ENCODE results near the gene FHIT.

FHIT gene

GRCh38 chr3:59758672-59759071, 1492.6 kb downstream of the FHIT start:
- no peak for TF ChIP-seq CTCF (IDR thresholded peaks at IDR 0.05; ENCODE audit: low read depth, low read length, missing control alignments)
- no peak overlapping the region for H3K4me3 ChIP-seq (ENCODE audit: low read depth, low read length)
- no peak for DNase-seq (ENCODE audit: low read depth)

- DNase-seq (ENCODE audit: low read depth) = no peak
- TF ChIP-seq CTCF (IDR thresholded peaks at IDR 0.05; ENCODE audit: low read depth, low read length, missing control alignments) = no peak
- no peak overlapping the region for H3K4me3 ChIP-seq (ENCODE audit: low read depth, low read length)
These were observed 1494.3 kb downstream of the FHIT start for GRCh38 chr3:59756934-59757333.

- TF ChIP-seq CTCF (IDR thresholded peaks at IDR 0.05; ENCODE audit: low read depth, low read length, missing control alignments) = no peak
- no peak overlapping the region for H3K4me3 ChIP-seq (ENCODE audit: low read depth, low read length)
- DNase-seq (ENCODE audit: low read depth) = no peak
These were observed 1496.7 kb downstream of the FHIT start for GRCh38 chr3:59754456-59755129.

GRCh38 chr3:59753808-59754450, 1497.3 kb downstream of the FHIT start:
- DNase-seq (ENCODE audit: low read depth) = no peak
- H3K4me3 ChIP-seq (ENCODE audit: low read depth, low read length) = no peak overlapping the region
- TF ChIP-seq CTCF (IDR thresholded peaks at IDR 0.05; ENCODE audit: low read depth, low read length, missing control alignments) = no peak

GRCh38 chr3:59752925-59753324, 1498.3 kb downstream of the FHIT start:
- no peak overlapping the region for H3K4me3 ChIP-seq (ENCODE audit: low read depth, low read length)
- no peak for TF ChIP-seq CTCF (IDR thresholded peaks at IDR 0.05; ENCODE audit: low read depth, low read length, missing control alignments)
- no peak for DNase-seq (ENCODE audit: low read depth)

GRCh38 chr3:59751606-59752005, 1499.6 kb downstream of the FHIT start:
- TF ChIP-seq CTCF (IDR thresholded peaks at IDR 0.05; ENCODE audit: low read depth, low read length, missing control alignments) = no peak
- no peak overlapping the region for H3K4me3 ChIP-seq (ENCODE audit: low read depth, low read length)
- no peak for DNase-seq (ENCODE audit: low read depth)

- no peak for DNase-seq (ENCODE audit: low read depth)
- no peak overlapping the region for H3K4me3 ChIP-seq (ENCODE audit: low read depth, low read length)
- TF ChIP-seq CTCF (IDR thresholded peaks at IDR 0.05; ENCODE audit: low read depth, low read length, missing control alignments) = no peak
These were observed 1500.9 kb downstream of the FHIT start for GRCh38 chr3:59750391-59750790.
